ENCODE measurements around the gene AGFG2.
A peak's percentile ranks its signal among the peaks of the same experiment; 100 is the strongest.
"Not testable (repeated sequence)": the region's sequence is repeated elsewhere in the genome, so short reads cannot be mapped to it uniquely, and the experiment has no call there.

AGFG2 gene

DNA sequence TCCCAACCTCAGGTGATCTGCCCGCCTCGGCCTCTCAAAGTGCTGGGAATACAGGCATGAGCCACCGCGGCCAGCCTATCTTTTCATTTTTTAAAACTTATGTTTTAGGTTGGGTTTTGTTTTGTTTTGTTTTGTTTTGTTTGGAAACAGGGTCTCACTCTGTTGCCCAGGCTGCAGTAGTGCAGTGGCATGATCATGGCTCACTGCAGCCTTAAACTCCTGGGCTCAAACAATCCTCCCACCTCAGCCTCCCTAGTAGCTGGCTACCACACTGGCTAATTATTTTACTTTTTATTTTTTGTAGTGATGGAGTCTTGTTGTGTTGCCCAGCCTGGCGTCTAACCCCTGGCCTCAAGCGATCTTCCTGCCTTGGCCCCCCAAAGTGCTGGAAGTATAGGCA is 19.4 kb upstream of the AGFG2 start:
- Histone ChIP-seq H3K4me3 (ENCODE audit: low read depth, low read length) (no peak overlapping the region), H3K9me3 (ENCODE audit: control insufficient read depth, insufficient read depth, low read depth, low read length) (no peaks in the 10 kb centered on the region), H3K27ac (ENCODE audit: extremely low read depth, low read depth, low read length) (no peak overlapping the region), H3K36me3 (ENCODE audit: control insufficient read depth in 2 of 2, insufficient read depth in 1 of 2, low read length in 2 of 2) (no peaks in the 10 kb centered on the region), H3K4me1 (ENCODE audit: control insufficient read depth, insufficient read depth, low read length) (no peaks in the 10 kb centered on the region)
- TF ChIP-seq ZNF121 (tag by site-specific recombination; IDR thresholded peaks at IDR 0.05) = peak; percentile 92
- TF ChIP-seq GFI1B (tag by site-specific recombination; IDR thresholded peaks at IDR 0.05) = no peak
- CTCF ChIA-PET = interaction anchor here (0.9 to 2.4 kb wide), 3 partner anchors 15 to 40 kb away, joined by 3 to 8 read pairs (median 5); no protein-coding TSS in a partner anchor
- POLR2A ChIA-PET = interaction anchor here (0.6 to 1.4 kb wide), 2 partner anchors 19 to 26 kb away, joined by 3 to 4 read pairs; partner anchors contain the start of gene AGFG2

DNA sequence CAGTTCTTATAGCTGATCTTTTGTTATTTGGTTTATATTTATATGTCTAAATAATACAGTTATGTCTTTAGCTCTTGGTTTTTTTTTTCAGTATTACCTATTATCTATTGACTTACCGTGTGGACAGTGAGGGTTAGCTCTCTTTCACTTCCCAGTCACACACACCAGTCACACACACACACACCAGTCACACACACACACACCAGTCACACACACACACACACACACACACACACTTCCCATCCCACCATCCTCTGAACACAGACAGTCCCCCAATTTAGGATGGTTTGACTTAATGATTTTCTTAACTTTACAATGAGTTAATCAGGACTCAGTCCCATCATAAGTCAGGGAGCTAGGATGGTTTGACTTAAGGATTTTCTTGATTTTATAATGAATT is 18.9 kb upstream of the AGFG2 start:
- ChIA-PET CTCF (interaction anchor here (0.6 to 2.4 kb wide), 4 partner anchors 15 to 39 kb away, joined by 3 to 8 read pairs (median 4); no protein-coding TSS in a partner anchor), POLR2A (interaction anchor here (0.6 to 1.4 kb wide), 2 partner anchors 19 to 25 kb away, joined by 3 to 4 read pairs; partner anchors contain the start of gene AGFG2)
- TF ChIP-seq GLIS1 (tag by site-specific recombination; IDR thresholded peaks at IDR 0.05) (no peak), ZFHX2 (tag by site-specific recombination; conservative IDR thresholded peaks at IDR 0.05) (no peak)
- TF ChIP-seq, protein P1, sequence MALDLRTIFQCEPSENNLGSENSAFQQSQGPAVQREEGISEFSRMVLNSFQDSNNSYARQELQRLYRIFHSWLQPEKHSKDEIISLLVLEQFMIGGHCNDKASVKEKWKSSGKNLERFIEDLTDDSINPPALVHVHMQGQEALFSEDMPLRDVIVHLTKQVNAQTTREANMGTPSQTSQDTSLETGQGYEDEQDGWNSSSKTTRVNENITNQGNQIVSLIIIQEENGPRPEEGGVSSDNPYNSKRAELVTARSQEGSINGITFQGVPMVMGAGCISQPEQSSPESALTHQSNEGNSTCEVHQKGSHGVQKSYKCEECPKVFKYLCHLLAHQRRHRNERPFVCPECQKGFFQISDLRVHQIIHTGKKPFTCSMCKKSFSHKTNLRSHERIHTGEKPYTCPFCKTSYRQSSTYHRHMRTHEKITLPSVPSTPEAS (tag by site-specific recombination; IDR thresholded peaks at IDR 0.05) = peak; percentile 77
- Histone ChIP-seq H3K27ac (ENCODE audit: extremely low read depth, low read depth, low read length) (no peak overlapping the region), H3K4me3 (ENCODE audit: low read depth, low read length) (no peak overlapping the region), H3K4me1 (ENCODE audit: control insufficient read depth, insufficient read depth, low read length) (no peaks in the 10 kb centered on the region), H3K9me3 (ENCODE audit: control insufficient read depth, insufficient read depth, low read depth, low read length) (no peaks in the 10 kb centered on the region), H3K36me3 (ENCODE audit: control insufficient read depth in 2 of 2, insufficient read depth in 1 of 2, low read length in 2 of 2) (no peaks in the 10 kb centered on the region)

DNA sequence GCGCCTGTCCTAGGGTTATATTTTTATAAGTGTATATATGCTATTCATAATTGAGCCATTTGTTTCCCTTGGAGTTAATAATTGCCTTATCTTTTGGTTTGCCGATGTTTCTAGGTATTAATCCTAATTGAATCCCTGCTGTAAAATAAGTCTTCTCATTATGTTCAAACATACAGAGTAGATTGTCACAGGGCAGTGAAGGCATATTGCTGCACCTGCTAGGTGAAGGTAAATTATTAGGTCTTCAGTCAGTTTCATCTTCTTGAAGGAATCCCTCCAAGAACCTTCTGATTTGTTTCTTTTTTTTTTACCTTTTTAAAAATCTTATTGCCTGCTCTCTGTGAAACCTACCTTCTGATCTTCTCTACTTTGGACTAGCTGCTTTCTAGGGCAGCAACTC is 17.9 kb upstream of the AGFG2 start:
- Histone ChIP-seq H3K27ac (ENCODE audit: extremely low read depth, low read depth, low read length) (no peak overlapping the region), H3K4me1 (ENCODE audit: control insufficient read depth, insufficient read depth, low read length) (no peaks in the 10 kb centered on the region), H3K4me3 (ENCODE audit: low read depth, low read length) (no peak overlapping the region), H3K9me3 (ENCODE audit: control insufficient read depth, insufficient read depth, low read depth, low read length) (no peaks in the 10 kb centered on the region), H3K36me3 (ENCODE audit: control insufficient read depth in 2 of 2, insufficient read depth in 1 of 2, low read length in 2 of 2) (no peaks in the 10 kb centered on the region)
- TF ChIP-seq ZNF157 (tag by site-specific recombination; IDR thresholded peaks at IDR 0.05) (peak; percentile 78), ZNF155 (tag by site-specific recombination; IDR thresholded peaks at IDR 0.05) (no peak), ZNF10 (tag by site-specific recombination; IDR thresholded peaks at IDR 0.05) (peak; percentile 50; the same call in 1 of the 2 replicates), SCRT2 (tag by site-specific recombination; IDR thresholded peaks at IDR 0.05) (no peak), ZNF747 (tag by site-specific recombination; IDR thresholded peaks at IDR 0.05) (no peak), EGR2 (tag by site-specific recombination; IDR thresholded peaks at IDR 0.05; ENCODE audit: low read depth) (no peak), ZBTB17 (tag by site-specific recombination; IDR thresholded peaks at IDR 0.05) (no peak)
- TF ChIP-seq, protein P2, sequence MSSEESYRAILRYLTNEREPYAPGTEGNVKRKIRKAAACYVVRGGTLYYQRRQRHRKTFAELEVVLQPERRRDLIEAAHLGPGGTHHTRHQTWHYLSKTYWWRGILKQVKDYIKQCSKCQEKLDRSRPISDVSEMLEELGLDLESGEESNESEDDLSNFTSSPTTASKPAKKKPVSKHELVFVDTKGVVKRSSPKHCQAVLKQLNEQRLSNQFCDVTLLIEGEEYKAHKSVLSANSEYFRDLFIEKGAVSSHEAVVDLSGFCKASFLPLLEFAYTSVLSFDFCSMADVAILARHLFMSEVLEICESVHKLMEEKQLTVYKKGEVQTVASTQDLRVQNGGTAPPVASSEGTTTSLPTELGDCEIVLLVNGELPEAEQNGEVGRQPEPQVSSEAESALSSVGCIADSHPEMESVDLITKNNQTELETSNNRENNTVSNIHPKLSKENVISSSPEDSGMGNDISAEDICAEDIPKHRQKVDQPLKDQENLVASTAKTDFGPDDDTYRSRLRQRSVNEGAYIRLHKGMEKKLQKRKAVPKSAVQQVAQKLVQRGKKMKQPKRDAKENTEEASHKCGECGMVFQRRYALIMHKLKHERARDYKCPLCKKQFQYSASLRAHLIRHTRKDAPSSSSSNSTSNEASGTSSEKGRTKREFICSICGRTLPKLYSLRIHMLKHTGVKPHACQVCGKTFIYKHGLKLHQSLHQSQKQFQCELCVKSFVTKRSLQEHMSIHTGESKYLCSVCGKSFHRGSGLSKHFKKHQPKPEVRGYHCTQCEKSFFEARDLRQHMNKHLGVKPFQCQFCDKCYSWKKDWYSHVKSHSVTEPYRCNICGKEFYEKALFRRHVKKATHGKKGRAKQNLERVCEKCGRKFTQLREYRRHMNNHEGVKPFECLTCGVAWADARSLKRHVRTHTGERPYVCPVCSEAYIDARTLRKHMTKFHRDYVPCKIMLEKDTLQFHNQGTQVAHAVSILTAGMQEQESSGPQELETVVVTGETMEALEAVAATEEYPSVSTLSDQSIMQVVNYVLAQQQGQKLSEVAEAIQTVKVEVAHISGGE (tag by site-specific recombination; conservative IDR thresholded peaks at IDR 0.05; ENCODE audit: low read depth) = no peak
- CTCF ChIA-PET = interaction anchor here (0.6 to 1.1 kb wide), 3 partner anchors 24 to 67 kb away, joined by 3 to 4 read pairs (median 3); no protein-coding TSS in a partner anchor
- POLR2A ChIA-PET = interaction anchor here (0.6 kb wide), 1 partner anchor 18 kb away, joined by 3 read pairs; no protein-coding TSS in a partner anchor

DNA sequence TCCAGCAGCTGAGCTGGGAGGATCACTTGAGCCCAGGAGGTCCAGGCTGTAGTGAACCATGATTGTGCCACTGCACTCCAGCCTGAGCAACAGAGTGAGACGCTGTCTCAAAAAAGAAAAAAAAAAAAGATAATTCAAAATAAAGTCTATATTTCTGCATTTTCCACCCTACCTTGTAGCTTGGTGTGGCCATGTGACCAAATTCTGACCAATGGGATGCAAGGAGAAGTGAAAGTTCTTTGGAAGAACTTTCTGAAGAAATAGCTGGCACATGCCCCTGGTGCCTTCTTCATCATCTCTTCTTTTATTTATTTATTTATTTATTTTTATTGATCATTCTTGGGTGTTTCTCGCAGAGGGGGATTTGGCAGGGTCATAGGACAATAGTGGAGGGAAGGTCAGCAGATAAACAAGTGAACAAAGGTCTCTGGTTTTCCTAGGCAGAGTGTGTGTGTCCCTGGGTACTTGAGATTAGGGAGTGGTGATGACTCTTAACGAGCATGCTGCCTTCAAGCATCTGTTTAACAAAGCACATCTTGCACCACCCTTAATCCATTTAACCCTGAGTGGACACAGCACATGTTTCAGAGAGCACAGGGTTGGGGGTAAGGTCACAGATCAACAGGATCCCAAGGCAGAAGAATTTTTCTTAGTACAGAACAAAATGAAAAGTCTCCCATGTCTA is 17.0 kb upstream of the AGFG2 start:
- not testable (repeated sequence) for H3K9me3 ChIP-seq (ENCODE audit: control insufficient read depth, insufficient read depth, low read depth, low read length); H3K4me1 ChIP-seq (ENCODE audit: control insufficient read depth, insufficient read depth, low read length); H3K4me3 ChIP-seq (ENCODE audit: low read depth, low read length); H3K27ac ChIP-seq (ENCODE audit: extremely low read depth, low read depth, low read length); H3K36me3 ChIP-seq (ENCODE audit: control insufficient read depth in 2 of 2, insufficient read depth in 1 of 2, low read length in 2 of 2)
- CTCF ChIA-PET = interaction anchor here (0.6 to 1.1 kb wide), 4 partner anchors 24 to 135 kb away, joined by 3 to 4 read pairs (median 4); no protein-coding TSS in a partner anchor
- POLR2A ChIA-PET = interaction anchor here (0.6 to 0.7 kb wide), 3 partner anchors 9 to 353 kb away, joined by 3 to 4 read pairs (median 3); partner anchors contain the start of gene SRRT

DNA sequence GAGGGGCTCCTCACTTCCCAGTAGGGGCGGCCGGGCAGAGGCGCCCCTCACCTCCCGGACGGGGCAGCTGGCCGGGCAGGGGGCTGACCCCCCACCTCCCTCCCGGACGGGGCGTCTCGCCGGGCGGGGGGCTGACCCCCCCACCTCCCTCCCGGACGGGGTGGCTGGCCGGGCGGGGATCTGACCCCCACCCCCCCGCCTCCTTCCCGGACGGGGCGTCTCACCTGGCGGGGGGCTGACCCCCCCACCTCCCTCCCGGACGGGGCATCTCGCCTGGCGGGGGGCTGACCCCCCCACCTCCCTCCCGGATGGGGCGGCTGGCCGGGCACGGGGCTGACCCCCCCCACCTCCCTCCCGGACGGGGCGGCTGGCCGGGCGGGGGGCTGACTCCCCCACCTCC is 15.8 kb upstream of the AGFG2 start:
- H3K27ac ChIP-seq (ENCODE audit: extremely low read depth, low read depth, low read length); POLR2A ChIA-PET; CTCF ChIA-PET; H3K4me1 ChIP-seq (ENCODE audit: control insufficient read depth, insufficient read depth, low read length); H3K4me3 ChIP-seq (ENCODE audit: low read depth, low read length); H3K36me3 ChIP-seq (ENCODE audit: control insufficient read depth in 2 of 2, insufficient read depth in 1 of 2, low read length in 2 of 2); H3K9me3 ChIP-seq (ENCODE audit: control insufficient read depth, insufficient read depth, low read depth, low read length): not testable (repeated sequence)
